WTC11 (cell line): Measurements from ENCODE around the gene EVL. TPM values are rescaled to one million over a fixed set of nuclear protein-coding genes. Genes with fewer than 3 reads are reported as not detected.

Experiments used
- ATAC-seq: fragments of 200-7000 bp; cut with Tn5 transposase; 2 replicates; pipeline ENCODE4 v1.10.0; 2021; ENCODE audit warnings: mild to moderate bottlenecking, moderate library complexity
- CTCF ChIA-PET: fragments of 300-600 bp; sonication (Branson Sonifier 250); formaldehyde crosslinking; loops from one replicate; lab custom pipeline; 2021; ENCODE audit warnings: antibody characterized with exemption; lab: Charles Lee
- POLR2A ChIA-PET: fragments of 350-600 bp; sonication (Branson Sonifier 250); formaldehyde crosslinking; loops from one replicate; lab custom pipeline; 2021; ENCODE audit warnings: antibody characterized with exemption; lab: Charles Lee
- DNase-seq: peaks from one replicate; pipeline ENCODE4 v3.0.0; 2021; ENCODE audit warnings: low spot score
- H3K27ac Mint-ChIP-seq: 2 replicates; pipeline ENCODE4 v1.8.0; 2021; ENCODE audit warnings: mixed read lengths
- H3K27me3 Mint-ChIP-seq: 2 replicates; pipeline ENCODE4 v1.8.0; 2021; ENCODE audit warnings: low read depth, mild to moderate bottlenecking, moderate library complexity, mixed read lengths
- H3K36me3 Mint-ChIP-seq: 2 replicates; pipeline ENCODE4 v1.8.0; 2021; ENCODE audit warnings: mixed read lengths
- H3K4me1 Mint-ChIP-seq: 2 replicates; pipeline ENCODE4 v1.8.0; 2022; ENCODE audit warnings: mixed read lengths
- H3K4me3 Mint-ChIP-seq: 2 replicates; pipeline ENCODE4 v1.8.0; 2021; ENCODE audit warnings: mild to moderate bottlenecking, moderate library complexity, mixed read lengths
- H3K9me3 Mint-ChIP-seq: 2 replicates; pipeline ENCODE4 v1.8.0; 2021; ENCODE audit warnings: mixed read lengths
- ATF1 ChIP-seq: sonication (generic); formaldehyde crosslinking; IDR thresholded peaks from 2 replicates; pipeline ENCODE4 v1.8.1; 2023; ENCODE audit warnings: mild to moderate bottlenecking, moderate library complexity, missing genetic modification reagents
- CREM ChIP-seq: sonication (generic); formaldehyde crosslinking; IDR thresholded peaks from 2 replicates; pipeline ENCODE4 v1.8.1; 2022; ENCODE audit warnings: mild to moderate bottlenecking, missing genetic modification reagents, moderate library complexity
- EMX1 ChIP-seq: fragments of 250-450 bp; sonication (Bioruptor Pico); IDR thresholded peaks from 2 replicates; pipeline ENCODE4 v1.8.0; 2021; ENCODE audit warnings: mild to moderate bottlenecking
- ETV6 ChIP-seq: sonication (generic); formaldehyde crosslinking; IDR thresholded peaks from 2 replicates; pipeline ENCODE4 v1.8.1; 2022; ENCODE audit warnings: mild to moderate bottlenecking, missing genetic modification reagents
- FOXP1 ChIP-seq: sonication (generic); formaldehyde crosslinking; IDR thresholded peaks from 2 replicates; pipeline ENCODE4 v1.8.0; 2022; ENCODE audit warnings: missing genetic modification reagents, mild to moderate bottlenecking, moderate library complexity, borderline replicate concordance
- GABPB1 ChIP-seq: sonication (generic); formaldehyde crosslinking; IDR thresholded peaks from 2 replicates; pipeline ENCODE4 v1.8.1; 2023; ENCODE audit warnings: mild to moderate bottlenecking, missing genetic modification reagents
- GTF2I ChIP-seq: fragments of 250-450 bp; sonication (Bioruptor Pico); conservative IDR thresholded peaks from 2 replicates; pipeline ENCODE4 v1.4.0; 2021; ENCODE audit warnings: mild to moderate bottlenecking
- HMGA2 ChIP-seq: fragments of 250-450 bp; sonication (Bioruptor Pico); IDR thresholded peaks from 2 replicates; pipeline ENCODE4 v1.4.0; 2021; ENCODE audit warnings: mild to moderate bottlenecking, moderate library complexity
- IRF2 ChIP-seq: sonication (generic); formaldehyde crosslinking; IDR thresholded peaks from 2 replicates; pipeline ENCODE4 v1.8.0; 2022; ENCODE audit warnings: low read depth, missing genetic modification reagents, borderline replicate concordance
- NR1H2 ChIP-seq: sonication (generic); formaldehyde crosslinking; IDR thresholded peaks from 2 replicates; pipeline ENCODE4 v1.9.0; 2021; ENCODE audit warnings: mild to moderate bottlenecking, moderate library complexity, missing genetic modification reagents
- NR2C2 ChIP-seq: sonication (generic); formaldehyde crosslinking; IDR thresholded peaks from 2 replicates; pipeline ENCODE4 v1.8.0; 2022; ENCODE audit warnings: mild to moderate bottlenecking, missing genetic modification reagents
- RELA ChIP-seq: sonication (generic); formaldehyde crosslinking; IDR thresholded peaks from 2 replicates; pipeline ENCODE4 v1.8.1; 2022; ENCODE audit warnings: missing genetic modification reagents, mild to moderate bottlenecking, borderline replicate concordance
- SMAD3 ChIP-seq: sonication (generic); formaldehyde crosslinking; IDR thresholded peaks from 2 replicates; pipeline ENCODE4 v1.8.0; 2022; ENCODE audit warnings: missing genetic modification reagents, mild to moderate bottlenecking, borderline replicate concordance
- SOX15 ChIP-seq: fragments of 250-450 bp; sonication (Bioruptor Pico); IDR thresholded peaks from 2 replicates; pipeline ENCODE4 v1.9.0; 2021; ENCODE audit warnings: mild to moderate bottlenecking
- TEAD4 ChIP-seq: sonication (generic); formaldehyde crosslinking; IDR thresholded peaks from 2 replicates; pipeline ENCODE4 v1.8.0; 2022; ENCODE audit warnings: mild to moderate bottlenecking, missing genetic modification reagents
- TP53 ChIP-seq: sonication (generic); formaldehyde crosslinking; IDR thresholded peaks from 2 replicates; pipeline ENCODE4 v1.8.1; 2023; ENCODE audit warnings: mild to moderate bottlenecking, missing genetic modification reagents
- ZNF121 ChIP-seq: sonication (generic); formaldehyde crosslinking; IDR thresholded peaks from 2 replicates; pipeline ENCODE4 v1.8.0; 2023; ENCODE audit warnings: missing genetic modification reagents
- ZNF232 ChIP-seq: sonication (generic); formaldehyde crosslinking; IDR thresholded peaks from 2 replicates; pipeline ENCODE4 v1.8.0; 2022; ENCODE audit warnings: mild to moderate bottlenecking, missing genetic modification reagents
- total RNA-seq: library from RNA; stranded (reverse); gene quantifications from 3 replicates; pipeline ENCODE4 v1.2.3, GENCODE V29; 2021
- TF ChIP-seq, protein P1 (sequence below): sonication (generic); formaldehyde crosslinking; IDR thresholded peaks from 2 replicates; pipeline ENCODE4 v1.8.1; 2023; ENCODE audit warnings: mild to moderate bottlenecking, missing genetic modification reagents
- TF ChIP-seq, protein P2 (sequence below): fragments of 250-450 bp; sonication (Bioruptor Pico); IDR thresholded peaks from 2 replicates; pipeline ENCODE4 v1.8.0; 2021; ENCODE audit warnings: mild to moderate bottlenecking
- TF ChIP-seq, protein P3 (sequence below): fragments of 250-450 bp; sonication (Bioruptor Pico); IDR thresholded peaks from 2 replicates; pipeline ENCODE4 v2.1.2; 2022; ENCODE audit warnings: mild to moderate bottlenecking, moderate library complexity
- TF ChIP-seq, protein P4 (sequence below): sonication (generic); formaldehyde crosslinking; IDR thresholded peaks from 2 replicates; pipeline ENCODE4 v1.8.1; 2022; ENCODE audit warnings: low read depth, missing genetic modification reagents, borderline replicate concordance
- TF ChIP-seq, protein P5 (sequence below): sonication (generic); formaldehyde crosslinking; IDR thresholded peaks from 2 replicates; pipeline ENCODE4 v1.8.0; 2022; ENCODE audit warnings: mild to moderate bottlenecking, missing genetic modification reagents

Gene EVL
- total RNA-seq, 1 experiment from 2014 or later, result 60.8 TPM

DNA sequence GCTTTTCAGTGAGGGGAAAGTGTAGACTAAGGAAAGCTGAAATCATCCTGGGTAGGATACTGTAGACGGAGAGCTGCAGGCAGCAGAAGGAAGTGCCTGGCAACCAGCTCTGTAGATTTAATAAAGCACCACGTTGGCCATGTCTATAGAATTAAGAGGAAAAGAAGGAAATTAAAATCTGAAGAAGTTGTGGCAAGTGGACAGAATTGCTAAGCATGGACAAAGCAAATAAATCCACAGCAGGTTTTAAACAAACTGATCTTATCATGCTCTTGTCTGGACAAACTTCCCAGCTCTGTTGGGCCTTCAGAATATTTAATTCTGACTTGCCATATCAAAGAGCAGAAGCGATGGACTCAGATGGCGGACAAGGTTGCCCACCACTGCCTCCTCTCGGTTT lies 27.2 kb upstream of the EVL start:
- H3K27me3 Mint-ChIP-seq, result no peaks in the 10 kb centered on the region
- no peak for ATAC-seq
- DNase-seq, result no peak
- POLR2A ChIA-PET, result no interaction called here
- TF ChIP-seq, protein P1, sequence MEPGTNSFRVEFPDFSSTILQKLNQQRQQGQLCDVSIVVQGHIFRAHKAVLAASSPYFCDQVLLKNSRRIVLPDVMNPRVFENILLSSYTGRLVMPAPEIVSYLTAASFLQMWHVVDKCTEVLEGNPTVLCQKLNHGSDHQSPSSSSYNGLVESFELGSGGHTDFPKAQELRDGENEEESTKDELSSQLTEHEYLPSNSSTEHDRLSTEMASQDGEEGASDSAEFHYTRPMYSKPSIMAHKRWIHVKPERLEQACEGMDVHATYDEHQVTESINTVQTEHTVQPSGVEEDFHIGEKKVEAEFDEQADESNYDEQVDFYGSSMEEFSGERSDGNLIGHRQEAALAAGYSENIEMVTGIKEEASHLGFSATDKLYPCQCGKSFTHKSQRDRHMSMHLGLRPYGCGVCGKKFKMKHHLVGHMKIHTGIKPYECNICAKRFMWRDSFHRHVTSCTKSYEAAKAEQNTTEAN (CRISPR knock-in tag), result no peak
- TF ChIP-seq ETV6 (CRISPR knock-in tag), result no peak
- TF ChIP-seq RELA (CRISPR knock-in tag), result no peak
- TF ChIP-seq GABPB1 (CRISPR knock-in tag), result no peak
- no peak for TF ChIP-seq ATF1 (CRISPR knock-in tag)
- H3K27ac Mint-ChIP-seq, result no peak overlapping the region
- H3K36me3 Mint-ChIP-seq, result no peaks in the 10 kb centered on the region
- CTCF ChIA-PET, result interaction anchor here (0.6 to 1.4 kb wide), 3 partner anchors 19 to 91 kb away, joined by 3 to 5 read pairs (median 4); no protein-coding TSS in a partner anchor
- H3K9me3 Mint-ChIP-seq, result no peaks in the 10 kb centered on the region
- H3K4me1 Mint-ChIP-seq, result no peaks in the 10 kb centered on the region
- H3K4me3 Mint-ChIP-seq, result no peak overlapping the region

DNA sequence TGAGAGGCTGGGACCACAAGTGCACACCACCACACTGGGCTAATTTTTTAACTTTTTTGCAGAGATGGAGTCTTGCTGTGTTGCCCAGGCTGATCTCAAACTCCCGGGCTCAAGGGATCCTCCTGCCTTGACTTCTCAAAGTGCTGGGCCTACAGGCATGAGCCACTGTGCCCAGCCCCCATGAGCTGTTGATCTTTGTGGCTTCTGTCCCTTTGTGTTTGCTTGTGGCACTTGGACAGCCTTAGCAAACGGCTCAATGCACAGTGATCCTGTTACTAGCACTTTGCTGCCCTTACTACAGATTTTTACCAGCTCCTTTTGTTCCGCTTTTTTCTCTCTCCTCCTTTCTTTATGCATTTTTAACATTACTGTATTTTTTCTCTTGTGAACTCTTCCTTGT lies 25.3 kb upstream of the EVL start:
- no peaks in the 10 kb centered on the region for H3K36me3 Mint-ChIP-seq
- H3K4me1 Mint-ChIP-seq, result no peaks in the 10 kb centered on the region
- POLR2A ChIA-PET, result no interaction called here
- no peaks in the 10 kb centered on the region for H3K9me3 Mint-ChIP-seq
- ATAC-seq, result no peak
- H3K27ac Mint-ChIP-seq, result peak overlapping the region; percentile 43
- H3K27me3 Mint-ChIP-seq, result no peaks in the 10 kb centered on the region
- H3K4me3 Mint-ChIP-seq, result no peak overlapping the region
- no peak for DNase-seq
- TF ChIP-seq IRF2 (CRISPR knock-in tag) (no peak), ZNF121 (CRISPR knock-in tag) (peak; percentile 46; the same call in 1 of the 2 replicates)
- CTCF ChIA-PET, result interaction anchor here (0.7 to 2.4 kb wide), 3 partner anchors 15 to 69 kb away, joined by 3 to 6 read pairs (median 4); no protein-coding TSS in a partner anchor

DNA sequence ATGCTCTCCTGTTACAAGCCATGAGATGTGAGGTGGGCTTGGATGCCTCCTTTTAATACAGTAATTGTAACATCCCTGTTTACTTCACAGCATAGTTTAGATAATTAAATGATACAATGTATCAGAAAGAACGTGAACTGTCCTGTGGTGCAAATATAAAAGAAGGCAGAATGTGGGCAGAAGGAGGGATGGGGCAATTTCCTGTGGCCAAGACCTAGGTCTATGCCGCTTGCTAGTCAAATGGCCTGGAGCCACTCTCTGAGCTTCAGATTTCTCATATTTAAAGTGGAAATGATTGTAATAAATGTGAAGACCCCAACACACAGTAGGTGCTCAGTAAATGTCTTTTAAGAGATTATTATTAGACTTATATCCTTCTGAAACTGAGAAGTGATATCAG lies 24.0 kb upstream of the EVL start:
- ChIA-PET POLR2A (no interaction called here), CTCF (interaction anchor here (2.4 kb wide), 1 partner anchor 67 kb away, joined by 6 read pairs; no protein-coding TSS in a partner anchor)
- no peaks in the 10 kb centered on the region for H3K9me3 Mint-ChIP-seq
- H3K4me1 Mint-ChIP-seq, result no peaks in the 10 kb centered on the region
- no peaks in the 10 kb centered on the region for H3K36me3 Mint-ChIP-seq
- no peak overlapping the region for H3K4me3 Mint-ChIP-seq
- no peak for ATAC-seq
- no peak for DNase-seq
- TF ChIP-seq ZNF232 (no peak), SOX15 (CRISPR knock-in tag) (no peak), HMGA2 (CRISPR knock-in tag) (no peak), ETV6 (CRISPR knock-in tag) (no peak), ZNF121 (CRISPR knock-in tag) (no peak)
- TF ChIP-seq, protein P2, sequence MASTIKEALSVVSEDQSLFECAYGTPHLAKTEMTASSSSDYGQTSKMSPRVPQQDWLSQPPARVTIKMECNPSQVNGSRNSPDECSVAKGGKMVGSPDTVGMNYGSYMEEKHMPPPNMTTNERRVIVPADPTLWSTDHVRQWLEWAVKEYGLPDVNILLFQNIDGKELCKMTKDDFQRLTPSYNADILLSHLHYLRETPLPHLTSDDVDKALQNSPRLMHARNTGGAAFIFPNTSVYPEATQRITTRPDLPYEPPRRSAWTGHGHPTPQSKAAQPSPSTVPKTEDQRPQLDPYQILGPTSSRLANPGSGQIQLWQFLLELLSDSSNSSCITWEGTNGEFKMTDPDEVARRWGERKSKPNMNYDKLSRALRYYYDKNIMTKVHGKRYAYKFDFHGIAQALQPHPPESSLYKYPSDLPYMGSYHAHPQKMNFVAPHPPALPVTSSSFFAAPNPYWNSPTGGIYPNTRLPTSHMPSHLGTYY (CRISPR knock-in tag), result no peak
- no peak overlapping the region for H3K27ac Mint-ChIP-seq
- H3K27me3 Mint-ChIP-seq, result no peaks in the 10 kb centered on the region

DNA sequence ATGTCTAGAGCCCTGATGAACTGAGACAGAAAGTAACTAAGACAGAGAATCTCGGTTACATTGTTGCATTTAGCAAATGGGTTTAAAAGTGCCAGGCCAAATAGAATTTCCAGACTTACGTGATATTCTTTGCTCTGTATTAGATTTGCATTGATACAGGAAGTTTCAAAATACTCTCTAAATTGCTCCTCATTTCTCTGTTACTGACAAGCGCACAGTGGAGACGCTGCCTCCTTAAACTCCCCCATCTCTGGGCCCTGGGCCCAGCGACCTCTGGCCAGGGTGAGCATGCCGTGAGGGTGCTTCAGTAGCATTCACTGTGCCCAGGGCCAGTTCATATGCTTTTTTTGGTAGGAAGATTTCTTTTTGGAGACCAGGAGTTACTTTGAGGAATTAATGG lies 22.9 kb upstream of the EVL start:
- ChIA-PET POLR2A (no interaction called here), CTCF (no interaction called here)
- no peak overlapping the region for H3K4me3 Mint-ChIP-seq
- ATAC-seq, result no peak
- no peak overlapping the region for H3K27ac Mint-ChIP-seq
- H3K27me3 Mint-ChIP-seq, result no peaks in the 10 kb centered on the region
- H3K9me3 Mint-ChIP-seq, result no peaks in the 10 kb centered on the region
- DNase-seq, result no peak
- H3K36me3 Mint-ChIP-seq, result no peaks in the 10 kb centered on the region
- H3K4me1 Mint-ChIP-seq, result no peaks in the 10 kb centered on the region
- TF ChIP-seq, protein P1 (CRISPR knock-in tag), result no peak
- TF ChIP-seq, protein P3, sequence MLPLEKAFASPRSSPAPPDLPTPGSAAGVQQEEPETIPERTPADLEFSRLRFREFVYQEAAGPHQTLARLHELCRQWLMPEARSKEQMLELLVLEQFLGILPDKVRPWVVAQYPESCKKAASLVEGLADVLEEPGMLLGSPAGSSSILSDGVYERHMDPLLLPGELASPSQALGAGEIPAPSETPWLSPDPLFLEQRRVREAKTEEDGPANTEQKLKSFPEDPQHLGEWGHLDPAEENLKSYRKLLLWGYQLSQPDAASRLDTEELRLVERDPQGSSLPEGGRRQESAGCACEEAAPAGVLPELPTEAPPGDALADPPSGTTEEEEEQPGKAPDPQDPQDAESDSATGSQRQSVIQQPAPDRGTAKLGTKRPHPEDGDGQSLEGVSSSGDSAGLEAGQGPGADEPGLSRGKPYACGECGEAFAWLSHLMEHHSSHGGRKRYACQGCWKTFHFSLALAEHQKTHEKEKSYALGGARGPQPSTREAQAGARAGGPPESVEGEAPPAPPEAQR (CRISPR knock-in tag), result no peak
- no peak for TF ChIP-seq TEAD4 (CRISPR knock-in tag)
- TF ChIP-seq NR2C2 (CRISPR knock-in tag), result no peak
- no peak for TF ChIP-seq GABPB1 (CRISPR knock-in tag)
- no peak for TF ChIP-seq FOXP1 (CRISPR knock-in tag)
- TF ChIP-seq GTF2I (CRISPR knock-in tag), result no peak
- TF ChIP-seq NR1H2, result no peak
- TF ChIP-seq, protein P4, sequence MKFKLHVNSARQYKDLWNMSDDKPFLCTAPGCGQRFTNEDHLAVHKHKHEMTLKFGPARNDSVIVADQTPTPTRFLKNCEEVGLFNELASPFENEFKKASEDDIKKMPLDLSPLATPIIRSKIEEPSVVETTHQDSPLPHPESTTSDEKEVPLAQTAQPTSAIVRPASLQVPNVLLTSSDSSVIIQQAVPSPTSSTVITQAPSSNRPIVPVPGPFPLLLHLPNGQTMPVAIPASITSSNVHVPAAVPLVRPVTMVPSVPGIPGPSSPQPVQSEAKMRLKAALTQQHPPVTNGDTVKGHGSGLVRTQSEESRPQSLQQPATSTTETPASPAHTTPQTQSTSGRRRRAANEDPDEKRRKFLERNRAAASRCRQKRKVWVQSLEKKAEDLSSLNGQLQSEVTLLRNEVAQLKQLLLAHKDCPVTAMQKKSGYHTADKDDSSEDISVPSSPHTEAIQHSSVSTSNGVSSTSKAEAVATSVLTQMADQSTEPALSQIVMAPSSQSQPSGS (CRISPR knock-in tag), result no peak
- TF ChIP-seq, protein P5, sequence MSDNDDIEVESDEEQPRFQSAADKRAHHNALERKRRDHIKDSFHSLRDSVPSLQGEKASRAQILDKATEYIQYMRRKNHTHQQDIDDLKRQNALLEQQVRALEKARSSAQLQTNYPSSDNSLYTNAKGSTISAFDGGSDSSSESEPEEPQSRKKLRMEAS (CRISPR knock-in tag), result no peak
- no peak for TF ChIP-seq TP53
- TF ChIP-seq ZNF121 (CRISPR knock-in tag), result no peak
- no peak for TF ChIP-seq EMX1 (CRISPR knock-in tag)
- no peak for TF ChIP-seq CREM (CRISPR knock-in tag)
- no peak for TF ChIP-seq SMAD3
